HG03432 (cell line): ENCODE data around the gene CDK19.
"Not testable (repeated sequence)": the region's sequence is repeated elsewhere in the genome, so short reads cannot be mapped to it uniquely, and the experiment has no call there.

Source experiments
- ATAC-seq: cut with Tn5 transposase; IDR thresholded peaks from one replicate; pipeline ENCODE4 v1.9.1; 2021; ENCODE audit warnings: mild to moderate bottlenecking, moderate library complexity; ENCODE audit not compliant: unreplicated experiment

The CDK19 gene

DNA sequence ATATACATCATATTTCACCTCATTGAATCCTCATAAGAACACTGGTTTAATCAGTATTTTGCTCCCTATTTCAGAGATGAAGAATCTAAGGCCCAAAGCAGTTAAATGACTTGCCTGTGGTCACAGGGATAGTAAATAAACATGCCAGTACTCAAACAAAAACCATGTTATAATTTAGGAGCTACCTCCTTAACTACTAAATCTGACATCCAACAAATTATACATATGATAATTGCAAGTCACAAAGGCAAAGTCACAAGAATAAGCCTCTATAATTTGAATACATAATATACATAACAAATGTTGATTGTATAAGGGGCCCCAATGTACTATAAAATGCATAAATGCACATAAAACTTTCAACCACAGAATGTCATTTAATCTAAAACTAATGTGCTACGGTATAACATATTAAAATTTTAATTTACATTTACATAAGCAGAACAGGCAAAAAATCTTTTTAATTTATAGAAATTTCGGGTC lies 181.5 kb downstream of the CDK19 start:
- ATAC-seq, result no peak

DNA sequence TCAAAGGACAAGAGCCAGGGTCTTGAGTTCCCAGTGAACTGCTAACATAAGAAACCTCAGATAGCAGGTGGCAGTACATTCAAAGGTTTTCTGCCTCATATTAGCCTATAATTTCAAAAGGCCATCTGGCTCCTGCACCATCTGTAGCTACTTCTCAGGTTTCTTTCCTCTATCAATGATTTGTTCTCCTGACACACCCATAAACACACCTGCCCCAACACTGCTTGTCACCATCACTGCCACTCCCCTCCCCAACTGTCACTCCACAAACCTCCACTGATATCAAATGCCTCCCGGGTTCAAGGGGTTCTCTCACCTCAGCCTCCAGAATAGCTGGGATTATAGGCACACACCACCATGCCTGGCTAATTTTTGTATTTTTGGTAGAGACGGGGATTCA lies 186.1 kb downstream of the CDK19 start:
- ATAC-seq, result no peak

DNA sequence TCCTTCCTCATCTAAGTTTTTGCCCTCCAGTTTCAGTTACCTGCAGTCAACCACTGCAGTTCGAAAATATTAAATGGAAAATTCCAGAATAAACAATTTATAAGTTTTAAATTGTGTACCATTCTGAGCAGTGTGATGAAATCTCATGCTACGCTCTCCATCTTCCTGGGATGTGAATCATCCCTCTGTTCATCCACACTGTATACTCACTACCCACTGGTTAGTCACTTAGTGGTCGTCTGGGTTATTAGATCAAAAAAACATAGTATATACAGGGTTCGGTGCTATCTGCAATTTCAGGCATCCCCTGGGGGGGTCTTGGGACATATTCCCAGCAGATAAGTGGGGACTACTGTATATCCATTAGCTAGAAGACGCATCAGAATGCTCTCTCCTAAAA lies 186.9 kb downstream of the CDK19 start:
- ATAC-seq, result no peak

DNA sequence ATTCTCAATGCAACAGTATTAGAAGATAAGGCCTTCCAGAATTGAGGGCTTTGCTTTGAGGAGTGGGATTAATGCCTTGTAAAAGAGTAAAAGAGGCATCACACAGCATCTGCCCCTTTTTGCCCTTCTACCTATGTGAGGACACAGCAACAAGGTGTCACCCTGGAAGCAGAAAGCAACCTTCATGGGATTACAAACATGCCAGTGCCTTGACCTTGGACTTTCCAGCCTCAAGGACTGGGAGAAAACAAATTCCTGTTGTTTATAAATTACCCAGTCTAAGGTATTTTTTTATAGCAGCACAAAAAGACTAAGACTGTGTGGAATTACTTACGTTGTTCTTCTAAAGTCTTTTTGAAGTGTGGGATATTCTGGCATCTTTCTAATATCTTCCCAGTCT lies 188.8 kb downstream of the CDK19 start:
- no peak for ATAC-seq

DNA sequence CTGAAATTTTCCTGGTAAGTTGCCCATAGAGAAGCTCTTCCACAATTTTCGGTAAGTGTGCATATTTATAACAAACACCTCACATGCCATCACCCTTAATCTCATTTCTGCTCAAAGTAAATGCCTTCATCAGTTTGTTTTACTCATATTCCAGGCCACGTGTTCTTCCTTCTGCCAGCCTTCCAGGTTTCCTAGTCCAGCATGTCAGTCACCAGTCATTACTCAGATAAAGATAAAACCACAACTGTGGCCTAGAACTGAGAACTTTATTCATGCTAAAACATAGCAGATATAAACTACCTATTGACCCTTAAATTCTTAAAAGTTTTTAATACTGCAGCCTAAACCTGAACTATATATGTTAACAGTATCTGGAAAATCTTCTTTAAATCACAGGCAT lies 189.4 kb downstream of the CDK19 start:
- no peak for ATAC-seq

DNA sequence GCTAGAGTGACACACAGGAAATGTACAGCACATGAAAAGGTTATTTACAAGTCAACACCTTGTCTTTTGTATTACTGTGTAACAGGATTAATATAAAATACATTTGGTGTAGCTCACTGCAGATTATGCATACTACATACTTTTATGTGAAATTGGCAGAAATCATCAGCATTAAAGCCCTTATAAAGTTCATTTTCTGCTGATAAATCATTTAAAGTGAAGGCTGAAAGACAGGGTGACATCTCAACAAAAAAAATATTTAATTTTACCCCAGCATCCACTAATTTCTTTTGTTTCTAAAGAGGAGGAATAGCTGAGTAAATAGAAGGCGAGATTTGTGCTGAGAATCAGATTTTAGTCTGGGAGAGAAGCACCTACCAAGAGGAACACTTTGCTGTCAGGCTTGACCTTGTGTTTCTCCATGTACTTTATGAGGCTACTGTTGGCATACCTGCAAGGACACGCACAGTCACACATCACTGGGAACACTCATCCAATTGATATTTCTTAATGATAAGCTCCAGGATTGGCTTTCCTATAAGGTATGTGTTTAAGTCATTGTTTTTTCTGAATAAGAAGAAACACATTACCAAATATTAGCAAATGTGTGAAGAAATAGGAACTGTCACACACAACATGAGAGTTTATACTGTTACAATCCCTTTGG lies 192.2 kb downstream of the CDK19 start:
- no peak for ATAC-seq

DNA sequence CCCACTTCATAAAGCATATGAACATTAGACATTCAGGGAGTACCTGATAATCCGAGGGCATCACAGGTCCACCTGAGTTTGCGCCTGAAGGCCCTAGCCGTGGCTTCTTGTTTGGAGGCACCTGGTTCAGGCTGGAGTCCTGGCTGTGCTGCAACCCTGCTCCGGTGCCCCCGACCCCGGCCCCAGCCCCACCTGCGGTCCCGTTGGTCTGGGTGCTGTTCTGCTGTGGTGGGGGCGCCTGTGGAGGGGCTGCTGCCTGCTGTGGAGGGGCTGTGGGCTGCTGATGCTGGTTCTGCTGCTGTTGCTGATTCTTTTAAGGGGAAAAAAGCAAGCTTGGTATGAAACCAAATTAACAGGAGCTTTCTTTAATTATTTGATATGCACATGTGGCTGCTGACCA lies 194.2 kb downstream of the CDK19 start:
- no peak for ATAC-seq

DNA sequence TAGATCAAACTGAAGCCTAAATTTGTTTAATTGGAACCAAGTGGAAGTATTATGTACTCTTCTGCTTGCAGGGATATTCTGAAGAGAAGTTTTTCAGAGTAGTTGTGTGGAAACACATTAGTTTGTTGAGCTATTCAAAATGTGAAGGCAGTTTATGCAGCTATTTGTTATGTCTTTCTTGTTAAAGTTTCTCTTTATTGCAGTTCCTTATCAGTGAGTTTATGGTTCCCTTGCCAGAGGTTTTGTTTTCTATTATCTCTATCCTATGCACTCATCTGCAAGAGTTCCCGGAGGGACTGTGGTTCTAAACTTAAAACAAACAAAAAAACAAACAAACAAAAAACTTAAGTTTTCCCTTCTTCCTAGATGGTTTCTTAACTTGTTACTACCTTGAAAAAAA lies 195.2 kb downstream of the CDK19 start:
- no peak for ATAC-seq

DNA sequence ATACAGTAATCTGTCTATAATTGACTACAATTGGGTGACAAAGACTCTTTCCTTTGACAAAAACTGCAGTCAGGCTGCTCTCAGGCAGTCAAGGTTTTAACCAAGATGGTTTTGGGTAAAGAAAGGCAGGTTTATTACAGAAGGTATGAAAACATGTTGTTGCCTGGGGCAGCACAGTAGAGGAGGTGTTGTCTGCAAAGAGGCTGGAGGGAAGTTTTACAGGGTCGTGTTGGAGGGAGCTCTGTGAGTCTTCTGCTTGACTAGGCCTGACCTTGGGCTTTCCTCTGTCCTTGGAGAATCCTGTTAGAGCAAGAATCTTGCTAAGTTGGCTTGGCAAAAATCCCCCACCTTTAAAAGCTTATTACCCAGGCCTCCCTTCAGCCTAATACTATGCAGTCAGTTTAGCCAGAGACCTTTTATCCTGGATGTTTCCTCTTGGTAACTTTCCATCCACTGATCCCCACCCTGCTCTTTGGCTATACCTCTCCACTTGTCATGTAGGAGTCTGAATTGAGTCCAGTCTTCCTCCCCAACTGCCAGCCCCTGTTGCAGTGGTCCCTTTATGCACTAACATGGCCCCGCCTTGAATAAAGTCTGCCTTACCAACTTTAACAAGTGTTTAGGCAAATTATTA lies 195.9 kb downstream of the CDK19 start:
- no peak for ATAC-seq

DNA sequence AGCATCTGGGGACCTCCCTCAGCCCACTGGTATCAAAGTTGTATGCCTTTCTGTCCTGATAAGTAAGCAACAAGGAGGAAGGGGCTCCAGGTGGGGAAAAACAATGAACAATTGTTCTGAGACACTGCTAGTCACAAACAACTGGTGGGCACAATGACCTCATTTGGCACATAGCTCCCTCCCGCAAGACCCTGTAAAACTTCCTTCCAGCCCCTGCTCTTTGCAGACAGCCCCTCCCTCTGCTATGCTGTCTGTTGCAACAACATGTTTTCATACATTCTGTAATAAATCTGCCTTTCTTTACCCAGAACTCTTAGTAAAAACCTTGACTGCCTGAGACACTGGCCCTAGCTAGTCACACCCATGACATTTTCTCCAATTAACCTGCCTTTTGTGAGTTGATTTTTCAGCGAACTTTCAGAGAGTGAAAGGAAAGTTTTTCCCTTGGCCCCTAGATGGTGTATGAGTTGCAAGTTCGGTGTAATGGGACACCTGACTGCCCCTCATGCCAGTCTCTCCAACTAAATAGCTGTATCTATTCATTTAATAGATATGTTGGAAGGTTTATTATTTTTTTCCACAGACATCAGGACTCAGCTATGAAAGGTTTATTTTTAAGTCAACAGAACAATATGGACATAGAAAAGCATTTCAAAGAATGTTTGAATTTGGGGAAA lies 196.5 kb downstream of the CDK19 start:
- no peak for ATAC-seq

DNA sequence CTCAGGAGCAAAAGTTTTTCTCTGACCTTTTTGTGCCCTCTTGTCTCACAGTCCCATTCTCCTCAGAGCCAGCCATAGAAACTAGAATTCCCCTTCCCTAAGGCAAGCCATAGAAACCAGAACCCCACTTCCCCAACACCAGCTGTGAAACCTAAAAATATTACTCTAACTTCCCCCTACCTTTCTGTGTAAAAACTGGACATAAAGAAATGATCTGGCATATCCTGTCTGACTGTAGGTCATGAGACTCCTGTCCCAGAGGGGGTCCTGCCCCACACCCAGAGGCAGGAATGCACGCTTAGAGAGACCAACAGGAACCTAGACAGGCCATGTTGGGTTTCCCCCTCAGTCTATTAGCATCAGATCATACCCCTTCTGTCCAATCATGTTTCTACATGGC lies 198.2 kb downstream of the CDK19 start:
- peak; percentile 93 for ATAC-seq

DNA sequence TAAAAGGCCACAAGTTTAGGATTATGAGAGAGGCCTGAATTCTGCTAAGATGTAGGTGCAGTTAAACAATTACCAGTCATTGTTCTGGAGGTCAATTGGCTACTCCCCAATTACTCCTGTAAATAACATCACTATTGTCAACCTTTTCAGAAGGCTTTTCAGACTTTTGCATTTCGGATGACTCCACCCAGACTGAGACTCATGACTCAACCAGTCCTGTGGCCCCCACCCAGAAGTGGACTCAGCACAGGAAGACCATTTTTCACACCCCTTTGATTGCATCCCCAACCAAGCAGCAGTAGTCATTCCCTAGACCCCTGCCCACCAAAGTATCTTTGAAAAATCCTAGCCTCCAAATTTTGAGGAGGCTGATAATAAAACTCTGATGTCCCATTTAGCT lies 199.5 kb downstream of the CDK19 start:
- no peak for ATAC-seq

DNA sequence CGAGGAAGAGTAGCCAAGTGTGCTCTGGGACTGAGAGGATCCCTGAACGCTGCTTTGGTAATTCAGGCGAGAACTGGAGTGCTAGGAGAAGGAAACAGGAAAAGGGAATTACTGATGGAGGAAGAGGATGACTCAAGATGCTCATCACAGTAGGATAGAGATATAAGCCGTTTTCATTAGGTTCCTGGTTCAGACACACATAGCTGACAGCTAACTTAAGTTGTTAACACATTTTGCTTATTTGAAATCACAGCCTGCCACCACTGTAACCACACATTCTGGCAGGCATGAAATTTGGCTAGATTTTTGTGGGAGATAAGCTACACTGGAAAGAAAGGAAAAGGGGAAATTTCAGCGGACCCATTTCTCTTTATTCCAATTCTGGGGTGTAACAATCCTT lies 200.7 kb downstream of the CDK19 start:
- no peak for ATAC-seq

DNA sequence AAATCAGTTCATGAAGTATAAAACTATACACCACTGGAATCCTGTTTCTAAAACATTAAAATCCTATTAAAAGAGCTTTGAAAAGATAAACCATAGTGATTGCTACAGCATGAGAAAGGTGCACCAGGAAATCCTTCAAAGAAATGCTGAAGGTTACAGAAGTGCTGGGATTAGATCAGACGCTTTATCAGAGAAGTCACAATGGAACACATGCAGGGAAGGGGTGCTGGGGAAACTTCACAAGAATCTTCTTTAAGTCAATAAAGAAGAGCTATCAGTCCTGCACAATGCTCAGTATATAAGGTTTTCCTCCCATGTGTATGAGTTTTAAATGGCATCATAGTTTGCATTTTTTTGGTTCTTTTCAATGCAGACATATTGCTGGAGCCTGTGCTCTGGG lies 201.2 kb downstream of the CDK19 start:
- no peak for ATAC-seq

DNA sequence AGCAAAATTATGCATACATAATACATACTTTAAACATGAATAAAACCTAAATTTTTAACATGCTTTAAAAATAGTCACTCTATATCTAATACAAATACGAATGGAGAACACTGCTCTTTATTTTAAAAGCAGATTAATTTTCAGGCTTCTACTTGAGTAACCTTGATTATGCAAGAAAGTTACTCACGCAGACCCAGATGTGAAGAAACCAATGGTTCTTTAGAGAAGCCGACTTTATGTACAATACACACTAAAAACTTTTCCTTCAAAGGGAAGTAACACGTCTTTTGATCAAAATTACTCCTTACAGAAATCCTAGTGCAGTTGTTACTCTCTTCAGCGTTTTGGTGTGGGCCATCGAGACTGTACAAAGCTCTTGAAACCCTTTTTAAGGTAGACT lies 201.9 kb downstream of the CDK19 start:
- ATAC-seq, result no peak

DNA sequence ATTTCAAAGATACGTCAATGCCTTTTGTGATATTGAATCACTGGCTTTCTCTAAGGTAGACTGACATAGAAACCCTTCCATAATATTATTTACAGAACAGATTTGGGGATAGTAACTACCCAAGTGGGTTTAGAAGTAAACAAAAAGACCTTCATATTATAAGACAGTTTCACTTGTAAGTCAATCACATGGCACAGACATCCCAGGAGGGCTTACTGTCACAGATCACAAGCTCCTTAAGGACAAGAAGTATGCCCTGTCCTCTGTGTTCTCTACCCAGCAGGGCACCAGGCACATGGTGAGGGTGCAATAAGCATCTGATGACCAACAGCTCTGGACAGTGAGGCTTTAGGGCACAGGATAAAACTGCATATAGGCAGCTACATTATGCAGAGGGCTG lies 203.0 kb downstream of the CDK19 start:
- no peak for ATAC-seq

DNA sequence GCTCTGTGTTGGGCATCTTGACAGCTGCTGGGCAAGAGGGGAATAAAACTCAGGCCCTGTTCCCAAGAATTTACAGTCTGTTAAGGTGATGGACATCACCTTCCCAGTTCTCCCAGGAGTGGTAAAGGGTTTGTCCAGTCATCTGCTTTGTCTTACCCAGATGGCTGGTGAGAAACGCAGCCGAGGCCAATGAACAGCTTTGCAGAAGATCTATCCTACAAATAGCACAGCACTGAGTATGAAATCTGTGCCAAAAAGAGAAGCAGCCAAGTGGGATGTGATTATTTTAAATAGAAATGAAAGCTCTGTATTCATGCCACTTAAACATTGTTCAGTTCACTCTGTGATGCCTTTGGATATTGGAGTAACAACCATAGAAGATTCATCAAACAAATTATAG lies 206.2 kb downstream of the CDK19 start:
- no peak for ATAC-seq

DNA sequence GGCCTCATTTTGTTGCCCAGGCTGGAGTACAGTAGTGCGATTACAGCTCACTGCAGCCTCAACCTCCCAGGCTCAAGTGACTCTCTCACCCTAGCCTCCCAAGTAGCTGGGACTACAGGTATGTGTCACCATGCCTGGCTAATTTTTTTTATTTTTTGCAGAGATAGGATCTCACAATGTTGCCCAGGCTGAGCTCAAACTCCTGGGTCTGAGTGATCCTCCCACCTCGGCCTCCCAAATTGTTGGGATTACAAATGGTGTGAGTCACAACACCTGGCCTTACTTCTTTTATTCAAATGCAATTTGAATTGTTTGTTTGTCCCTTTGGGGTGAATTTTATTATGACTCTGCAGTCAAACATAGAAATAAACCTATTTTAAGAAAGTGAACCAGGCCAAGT lies 207.1 kb downstream of the CDK19 start:
- ATAC-seq, result no peak

DNA sequence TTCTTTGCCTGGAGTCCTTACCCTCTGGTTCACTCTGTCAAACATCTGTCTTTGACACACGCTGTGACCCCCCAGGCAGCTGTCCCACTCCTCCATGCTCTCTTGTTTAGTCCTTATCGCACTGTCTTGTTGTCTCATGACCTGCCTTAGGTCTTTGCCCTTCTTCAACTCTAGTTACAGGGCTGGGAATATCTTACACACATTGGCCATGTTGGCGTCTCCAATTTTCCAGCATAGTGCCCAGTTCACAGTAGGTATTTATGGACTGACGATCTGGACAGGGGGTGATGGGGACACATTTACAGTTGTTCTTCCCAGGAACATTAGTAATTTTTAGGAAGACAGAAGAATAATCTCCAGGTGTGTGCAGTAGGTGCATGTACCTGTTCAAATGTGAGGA lies 209.1 kb downstream of the CDK19 start:
- no peak for ATAC-seq

DNA sequence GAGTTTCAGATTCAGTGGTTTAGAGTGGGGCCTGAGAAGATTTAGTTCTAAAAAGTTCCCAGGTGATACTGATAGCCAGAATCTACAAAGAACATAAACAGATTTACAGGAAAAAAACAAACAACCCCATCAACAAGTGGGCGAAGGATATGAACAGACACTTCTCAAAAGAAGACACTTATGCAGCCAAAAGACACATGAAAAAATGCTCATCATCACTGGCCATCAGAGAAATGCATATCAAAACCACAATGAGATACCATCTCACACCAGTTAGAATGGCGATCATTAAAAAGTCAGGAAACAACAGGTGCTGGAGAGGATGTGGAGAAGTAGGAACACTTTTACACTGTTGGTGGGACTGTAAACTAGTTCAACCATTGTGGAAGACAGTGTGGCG lies 214.6 kb downstream of the CDK19 start:
- ATAC-seq, result not testable (repeated sequence)

DNA sequence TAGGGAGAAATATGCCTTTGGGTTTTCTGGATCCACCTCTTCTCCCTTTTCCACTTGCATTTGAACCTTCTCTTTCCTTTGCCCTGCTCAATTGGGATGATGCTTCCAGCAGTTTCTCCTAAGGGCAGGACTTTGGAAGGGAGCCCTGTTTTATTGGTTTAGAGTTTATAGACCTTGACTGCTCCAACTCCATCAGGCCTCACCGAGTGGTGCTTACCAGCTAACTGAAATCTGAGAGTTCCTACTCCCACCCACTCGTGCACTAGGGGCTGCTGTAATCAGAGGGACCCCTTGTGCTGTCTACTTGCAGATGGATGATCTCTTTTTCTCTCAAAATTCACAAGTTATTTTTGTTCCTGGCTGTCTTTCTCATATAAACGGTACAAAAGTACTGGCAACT lies 217.5 kb downstream of the CDK19 start:
- ATAC-seq, result no peak

DNA sequence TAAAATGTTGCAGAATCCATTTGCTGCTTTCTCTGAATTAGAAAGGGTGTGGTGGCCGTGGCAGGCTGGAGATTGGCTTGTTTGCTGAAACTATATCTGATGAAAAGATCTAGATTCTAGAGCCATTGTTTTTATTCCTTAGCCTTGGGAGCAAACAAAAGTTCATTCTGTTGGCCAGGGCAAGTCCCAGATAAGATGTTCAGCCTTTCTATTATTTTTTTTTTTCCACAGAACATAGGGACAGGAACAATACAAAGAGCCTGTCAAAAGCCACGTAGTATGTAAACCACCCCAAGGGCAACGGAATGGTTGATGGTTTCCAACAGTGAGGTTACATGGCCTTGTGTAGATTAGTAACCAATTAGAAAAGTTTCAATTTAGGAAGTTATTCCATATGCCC lies 218.9 kb downstream of the CDK19 start:
- no peak for ATAC-seq
